Tibial artery (tissue), 4 donors: ENCODE data around the gene TEX2.
"Not testable (repeated sequence)": the region's sequence is repeated elsewhere in the genome, so short reads cannot be mapped to it uniquely, and the experiment has no call there.

Experiments used
- DNase-seq, 2 donors: peaks; one replicate each; pipeline ENCODE4 v3.0.0-alpha.2; 2019
- H3K27ac ChIP-seq, 2 donors: fragments of 200-600 bp; sonication (generic) in 1 of 2; 1 replicate in 1 of 2; 2 replicates in 1 of 2; pipeline ENCODE4 v1.5.1; 2018 to 2019; ENCODE audit warnings: mild to moderate bottlenecking in 1 of 2
- H3K27me3 ChIP-seq, 2 donors: fragments of 200-600 bp; sonication (generic) in 1 of 2; one replicate each; pipeline versions ENCODE4 v1.5.1 to v1.6.0; 2016 to 2019
- H3K36me3 ChIP-seq, 3 donors: fragments of 200-600 bp; sonication (generic) in 2 of 3; one replicate each; pipeline ENCODE4 v1.5.1; 2016 to 2019; ENCODE audit warnings: mild to moderate bottlenecking in 2 of 3
- H3K4me1 ChIP-seq, 4 donors: fragments of 200-600 bp; sonication (generic) in 2 of 4; 1 replicate in 3 of 4; 2 replicates in 1 of 4; pipeline ENCODE4 v1.5.1; 2016 to 2019
- H3K4me3 ChIP-seq, 2 donors: fragments of 200-600 bp; sonication (generic) in 1 of 2; 1 replicate in 1 of 2; 2 replicates in 1 of 2; pipeline ENCODE4 v1.5.1; 2018 to 2019; ENCODE audit warnings: mild to moderate bottlenecking in 2 of 2
- H3K9me3 ChIP-seq, 3 donors: fragments of 200-600 bp; sonication (generic) in 1 of 3; one replicate each; pipeline ENCODE4 v1.5.1; 2016 to 2019
- intact Hi-C: fragments of 100-400 bp; cut with DNase I; formaldehyde crosslinking; loops from one replicate; pipeline ENCODE4 v1.15.0; 2023; ENCODE audit warnings: low total_unique reads
- TF ChIP-seq, protein P1 (sequence below), 2 experiments: fragments of 200-600 bp in 1 of 2; fragments of 450-650 bp in 1 of 2; IDR thresholded peaks; one replicate each; pipeline ENCODE4 v1.5.1; 2017 to 2019; ENCODE audit warnings: antibody characterized with exemption in 2 of 2, mild to moderate bottlenecking in 1 of 2, moderate library complexity in 1 of 2

Gene TEX2

DNA sequence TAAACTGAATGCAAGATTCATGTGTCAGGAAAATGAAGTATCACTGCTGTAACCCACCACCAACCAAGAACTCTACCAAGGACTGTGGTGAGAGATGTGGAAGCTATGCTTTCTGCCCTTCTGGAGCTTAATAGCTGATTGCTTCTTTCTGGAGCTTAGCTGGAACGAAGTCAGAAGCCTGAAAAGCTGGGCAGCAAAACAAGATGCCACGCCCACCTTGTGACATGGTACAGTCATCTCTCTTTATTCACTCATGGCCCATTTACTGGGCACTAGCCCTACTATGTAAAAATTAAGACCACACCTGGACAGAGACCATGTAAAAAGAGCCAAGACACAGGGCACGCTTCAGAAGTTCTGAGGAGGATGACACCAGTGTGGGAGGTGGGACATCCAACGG, 48.1 kb downstream of the TEX2 start:
- TF ChIP-seq, protein P1, sequence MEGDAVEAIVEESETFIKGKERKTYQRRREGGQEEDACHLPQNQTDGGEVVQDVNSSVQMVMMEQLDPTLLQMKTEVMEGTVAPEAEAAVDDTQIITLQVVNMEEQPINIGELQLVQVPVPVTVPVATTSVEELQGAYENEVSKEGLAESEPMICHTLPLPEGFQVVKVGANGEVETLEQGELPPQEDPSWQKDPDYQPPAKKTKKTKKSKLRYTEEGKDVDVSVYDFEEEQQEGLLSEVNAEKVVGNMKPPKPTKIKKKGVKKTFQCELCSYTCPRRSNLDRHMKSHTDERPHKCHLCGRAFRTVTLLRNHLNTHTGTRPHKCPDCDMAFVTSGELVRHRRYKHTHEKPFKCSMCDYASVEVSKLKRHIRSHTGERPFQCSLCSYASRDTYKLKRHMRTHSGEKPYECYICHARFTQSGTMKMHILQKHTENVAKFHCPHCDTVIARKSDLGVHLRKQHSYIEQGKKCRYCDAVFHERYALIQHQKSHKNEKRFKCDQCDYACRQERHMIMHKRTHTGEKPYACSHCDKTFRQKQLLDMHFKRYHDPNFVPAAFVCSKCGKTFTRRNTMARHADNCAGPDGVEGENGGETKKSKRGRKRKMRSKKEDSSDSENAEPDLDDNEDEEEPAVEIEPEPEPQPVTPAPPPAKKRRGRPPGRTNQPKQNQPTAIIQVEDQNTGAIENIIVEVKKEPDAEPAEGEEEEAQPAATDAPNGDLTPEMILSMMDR (IDR thresholded peaks at IDR 0.05): no peak
- DNase-seq: no peak
- peaks cover 20 to 24% (median 22%) of the 10 kb centered on the region in 3 donors for H3K36me3 ChIP-seq
- no peaks in the 10 kb centered on the region for H3K27me3 ChIP-seq
- intact Hi-C loops: no loop called here
- no peaks in the 10 kb centered on the region for H3K9me3 ChIP-seq
- H3K27ac ChIP-seq: peak overlapping the region; percentile 65 to 73
- H3K4me1 ChIP-seq: peaks cover 0 to 46% (median 33%) of the 10 kb centered on the region in 4 donors
- H3K4me3 ChIP-seq: no peak overlapping the region

DNA sequence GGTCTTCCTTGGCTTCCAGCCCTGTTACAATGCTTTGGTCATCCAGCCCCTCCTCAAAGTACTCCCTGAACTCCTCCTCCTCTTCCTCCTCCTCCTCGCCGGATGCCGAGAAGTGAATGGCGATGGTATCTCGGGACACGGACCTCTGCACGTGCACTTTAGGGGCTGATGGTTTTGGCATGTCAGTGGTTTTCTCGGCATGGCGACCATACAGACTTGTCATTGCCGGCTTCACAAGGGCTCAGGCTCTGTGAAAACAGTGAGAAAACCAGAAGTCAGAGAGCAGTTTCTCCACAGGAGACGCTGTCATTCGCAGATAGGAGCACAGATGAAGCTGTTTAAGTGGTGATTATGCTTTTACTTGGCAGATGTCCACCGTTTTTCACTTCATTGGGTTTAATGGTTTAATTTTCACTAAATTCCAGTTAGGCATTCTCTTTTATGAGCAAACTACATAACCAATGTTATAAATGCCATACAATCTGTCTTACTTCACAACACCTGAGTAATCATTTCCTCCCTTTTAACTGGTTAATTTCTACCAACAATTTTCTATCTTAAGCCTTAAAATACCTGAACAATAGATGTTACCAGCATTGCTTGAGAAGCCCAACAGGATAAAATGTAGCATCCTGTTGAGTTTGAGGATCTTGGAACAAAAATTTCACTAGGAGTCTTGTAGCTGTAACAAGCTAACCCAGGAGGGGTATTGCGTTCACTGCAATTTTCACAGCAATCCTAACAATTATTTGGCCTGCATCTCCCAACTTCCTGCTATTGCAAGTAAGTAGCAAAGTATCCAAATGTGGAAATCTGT, 48.9 kb downstream of the TEX2 start:
- no peak for DNase-seq
- peaks cover 0 to 45% (median 30%) of the 10 kb centered on the region in 4 donors for H3K4me1 ChIP-seq
- H3K27me3 ChIP-seq: no peaks in the 10 kb centered on the region
- intact Hi-C loops: no loop called here
- H3K9me3 ChIP-seq: no peaks in the 10 kb centered on the region
- H3K36me3 ChIP-seq: peaks cover 20 to 24% (median 22%) of the 10 kb centered on the region in 3 donors
- TF ChIP-seq, protein P1 (IDR thresholded peaks at IDR 0.05): no peak
- H3K4me3 ChIP-seq: no peak overlapping the region
- H3K27ac ChIP-seq: no peak overlapping the region

DNA sequence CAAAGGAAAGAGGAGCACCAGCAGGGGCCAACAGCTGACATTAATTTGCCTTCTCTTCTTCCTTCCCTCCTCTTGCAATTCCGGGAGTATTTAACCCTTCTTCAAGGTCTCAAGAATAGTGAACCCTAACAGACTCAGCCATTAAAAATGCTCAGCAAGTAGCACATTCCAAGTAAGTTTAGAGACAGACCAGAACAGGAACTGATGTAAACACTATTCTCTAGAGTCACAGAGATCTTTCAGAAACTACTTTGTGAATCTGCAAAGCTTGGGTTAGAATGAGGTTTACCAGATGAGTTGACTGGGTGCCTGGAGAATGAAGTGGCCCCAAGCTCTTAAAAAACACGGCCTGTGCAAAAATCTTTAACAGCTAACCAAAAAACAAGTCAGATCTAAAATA, 50.9 kb downstream of the TEX2 start:
- Histone ChIP-seq H3K27ac (no peak overlapping the region), H3K4me1 (peaks cover 0 to 30% (median 22%) of the 10 kb centered on the region in 4 donors), H3K36me3 (peaks cover 20 to 24% (median 22%) of the 10 kb centered on the region in 3 donors), H3K27me3 (no peaks in the 10 kb centered on the region), H3K4me3 (no peak overlapping the region), H3K9me3 (no peaks in the 10 kb centered on the region)
- DNase-seq: no peak
- TF ChIP-seq, protein P1 (IDR thresholded peaks at IDR 0.05): no peak
- intact Hi-C loops: no loop called here

DNA sequence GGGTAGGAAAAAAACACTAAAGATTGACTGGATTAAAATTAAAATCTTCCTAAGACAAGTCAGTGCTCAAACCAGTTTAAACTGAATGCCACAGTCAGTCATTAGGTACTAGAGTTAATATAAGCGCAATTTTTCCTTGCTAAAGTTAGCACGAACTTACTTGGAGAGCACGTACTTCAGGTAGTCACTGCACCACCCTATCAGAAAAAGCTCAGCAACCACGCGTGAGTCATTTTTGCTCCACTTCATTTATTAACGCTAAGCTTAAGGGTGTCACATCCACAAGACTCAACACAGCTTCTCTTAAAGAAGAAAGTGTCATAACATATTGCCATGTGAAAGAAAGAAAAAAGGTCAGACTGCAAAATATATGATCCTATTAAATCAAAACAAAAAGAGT, 53.1 kb downstream of the TEX2 start:
- no peak overlapping the region for H3K4me3 ChIP-seq
- DNase-seq: no peak
- peaks cover 0 to 15% (median 9%) of the 10 kb centered on the region in 4 donors for H3K4me1 ChIP-seq
- H3K27ac ChIP-seq: no peak overlapping the region
- no peaks in the 10 kb centered on the region for H3K9me3 ChIP-seq
- H3K36me3 ChIP-seq: peaks cover 20 to 24% (median 22%) of the 10 kb centered on the region in 3 donors
- TF ChIP-seq, protein P1 (IDR thresholded peaks at IDR 0.05): no peak
- intact Hi-C loops: no loop called here
- H3K27me3 ChIP-seq: no peaks in the 10 kb centered on the region

DNA sequence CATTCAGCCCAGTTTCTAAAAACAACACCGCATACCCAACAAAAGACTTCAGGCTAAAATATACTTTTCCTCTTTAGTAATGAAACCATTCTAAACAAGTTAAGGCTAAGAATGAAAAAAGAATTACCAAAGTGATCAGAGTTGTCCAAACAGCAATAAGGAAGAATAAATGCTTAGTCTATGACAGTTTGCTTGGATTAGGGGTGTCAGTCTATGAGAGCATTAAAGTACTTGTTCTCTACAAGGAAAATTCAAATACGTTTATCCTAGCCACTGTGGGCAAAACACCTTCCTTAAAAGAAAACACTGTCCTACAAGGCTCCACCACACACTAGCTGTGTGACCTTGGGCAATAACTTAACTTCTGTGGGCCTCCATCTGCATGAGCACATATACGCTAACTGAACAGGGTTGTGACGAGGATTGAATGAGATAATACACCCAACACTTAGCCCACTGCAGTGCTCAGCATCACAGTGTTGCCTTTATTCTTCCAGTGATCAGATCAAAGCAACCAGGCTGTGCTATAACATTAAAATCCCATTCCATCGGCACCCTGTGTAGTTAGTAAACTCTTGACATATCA, 53.6 kb downstream of the TEX2 start:
- Histone ChIP-seq H3K4me3 (no peak overlapping the region), H3K36me3 (peaks cover 20 to 24% (median 22%) of the 10 kb centered on the region in 3 donors), H3K9me3 (no peaks in the 10 kb centered on the region), H3K4me1 (peaks cover 0 to 11% (median 7%) of the 10 kb centered on the region in 4 donors), H3K27ac (no peak overlapping the region), H3K27me3 (no peaks in the 10 kb centered on the region)
- intact Hi-C loops: no loop called here
- TF ChIP-seq, protein P1 (IDR thresholded peaks at IDR 0.05): no peak
- DNase-seq: no peak

DNA sequence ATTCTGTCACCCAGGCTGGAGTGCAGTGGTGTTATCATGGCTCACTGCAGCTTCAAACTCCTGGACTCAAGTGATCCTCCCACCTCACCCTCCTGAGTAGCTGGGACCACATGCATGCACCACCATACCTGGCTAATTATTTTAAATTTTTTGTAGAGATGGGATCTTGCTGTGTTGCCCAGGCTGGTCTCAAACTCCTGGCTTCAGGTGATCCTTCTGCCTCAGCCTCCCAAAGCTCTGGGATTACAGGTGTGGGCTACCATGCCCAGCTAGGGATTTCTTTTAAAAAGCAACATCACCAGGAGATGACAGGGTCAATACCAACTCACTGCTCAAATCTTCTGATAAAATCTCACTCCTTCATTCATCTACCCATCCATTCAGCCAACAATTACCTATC, 54.4 kb downstream of the TEX2 start:
- Histone ChIP-seq H3K36me3 (peaks cover 18 to 20% (median 20%) of the 10 kb centered on the region in 3 donors), H3K4me1 (peaks cover 0 to 11% (median 5%) of the 10 kb centered on the region in 4 donors)
- intact Hi-C loops, H3K4me3 ChIP-seq, DNase-seq, H3K9me3 ChIP-seq, H3K27me3 ChIP-seq, H3K27ac ChIP-seq: not testable (repeated sequence)
